Lower lobe of right lung (tissue), 2 donors: ENCODE measurements around the gene TSGA10IP. TPM values are rescaled to one million over a fixed set of nuclear protein-coding genes. Genes with fewer than 3 reads are reported as not detected.

Experiments used
- ATAC-seq, 2 donors: fragments of 200-7000 bp; cut with Tn5 transposase; one replicate each; pipeline ENCODE4 v1.9.1; 2020 to 2022; ENCODE audit warnings: mild to moderate bottlenecking in 2 of 2, moderate library complexity in 2 of 2
- DNase-seq: peaks from one replicate; pipeline ENCODE4 v3.0.0-alpha.2; 2020
- H3K27ac ChIP-seq: fragments of 200-600 bp; one replicate; pipeline ENCODE4 v1.8.0; 2022
- H3K27me3 ChIP-seq: fragments of 200-600 bp; one replicate; pipeline ENCODE4 v1.8.0; 2022; ENCODE audit warnings: low read depth
- H3K36me3 ChIP-seq: fragments of 200-600 bp; one replicate; pipeline ENCODE4 v1.8.0; 2022; ENCODE audit warnings: mild to moderate bottlenecking
- H3K4me1 ChIP-seq: fragments of 200-600 bp; one replicate; pipeline ENCODE4 v1.8.0; 2022
- H3K4me3 ChIP-seq: fragments of 200-600 bp; one replicate; pipeline ENCODE4 v1.8.0; 2022; ENCODE audit warnings: mild to moderate bottlenecking
- H3K9me3 ChIP-seq: fragments of 200-600 bp; one replicate; pipeline ENCODE4 v1.8.0; 2022
- intact Hi-C: fragments of 100-400 bp; cut with DNase I; formaldehyde crosslinking; loops from one replicate; pipeline ENCODE4 v1.11.0; 2022
- total RNA-seq: library from RNA; stranded (reverse); fragmentation: NEBNext Ultra II Directional; extraction: Animal tissue kit (Norgen Biotek cat#: 25700); gene quantifications from one replicate; pipeline ENCODE4 v1.2.1, GENCODE V29; 2021
- TF ChIP-seq, protein P1 (sequence below): fragments of 200-600 bp; IDR thresholded peaks from one replicate; pipeline ENCODE4 v1.8.0; 2022; ENCODE audit warnings: antibody characterized with exemption, mild to moderate bottlenecking
- donor health status: DM: no; HTN: yes; CAD: no; lungs with severe emphysema.

The TSGA10IP gene
- total RNA-seq, 1 donor from 2014 or later = not detected

DNA sequence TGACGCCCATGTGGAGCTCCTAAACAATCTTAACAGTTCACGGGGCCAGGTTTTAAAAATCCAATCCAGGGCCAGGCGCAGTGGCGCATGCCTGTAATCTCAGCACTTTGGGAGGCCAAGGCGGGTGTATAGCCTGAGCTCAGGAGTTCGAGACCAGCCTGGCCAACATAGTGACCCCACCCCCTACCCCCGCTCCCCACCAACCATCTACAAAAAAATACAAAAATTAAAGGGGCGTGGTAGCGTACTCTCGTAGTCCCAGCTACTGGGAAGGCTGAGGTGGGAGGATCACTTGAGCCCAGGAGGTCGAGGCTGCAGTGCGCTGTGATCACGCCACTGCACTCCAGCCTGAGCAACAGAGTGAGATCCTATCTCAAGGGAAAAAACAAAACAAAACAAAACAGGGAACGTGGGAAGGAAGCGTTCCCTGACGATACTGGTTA is 15.6 kb downstream of the TSGA10IP start:
- peak in 1 of 2 donors; percentile 4 for ATAC-seq
- peaks cover 23% of the 10 kb centered on the region for H3K4me1 ChIP-seq
- H3K36me3 ChIP-seq = peaks cover 27% of the 10 kb centered on the region
- peak overlapping the region; percentile 97 for H3K4me3 ChIP-seq
- H3K27ac ChIP-seq = peak overlapping the region; percentile 90
- no peaks in the 10 kb centered on the region for H3K9me3 ChIP-seq
- intact Hi-C loops = no loop called here
- no peaks in the 10 kb centered on the region for H3K27me3 ChIP-seq
- TF ChIP-seq, protein P1, sequence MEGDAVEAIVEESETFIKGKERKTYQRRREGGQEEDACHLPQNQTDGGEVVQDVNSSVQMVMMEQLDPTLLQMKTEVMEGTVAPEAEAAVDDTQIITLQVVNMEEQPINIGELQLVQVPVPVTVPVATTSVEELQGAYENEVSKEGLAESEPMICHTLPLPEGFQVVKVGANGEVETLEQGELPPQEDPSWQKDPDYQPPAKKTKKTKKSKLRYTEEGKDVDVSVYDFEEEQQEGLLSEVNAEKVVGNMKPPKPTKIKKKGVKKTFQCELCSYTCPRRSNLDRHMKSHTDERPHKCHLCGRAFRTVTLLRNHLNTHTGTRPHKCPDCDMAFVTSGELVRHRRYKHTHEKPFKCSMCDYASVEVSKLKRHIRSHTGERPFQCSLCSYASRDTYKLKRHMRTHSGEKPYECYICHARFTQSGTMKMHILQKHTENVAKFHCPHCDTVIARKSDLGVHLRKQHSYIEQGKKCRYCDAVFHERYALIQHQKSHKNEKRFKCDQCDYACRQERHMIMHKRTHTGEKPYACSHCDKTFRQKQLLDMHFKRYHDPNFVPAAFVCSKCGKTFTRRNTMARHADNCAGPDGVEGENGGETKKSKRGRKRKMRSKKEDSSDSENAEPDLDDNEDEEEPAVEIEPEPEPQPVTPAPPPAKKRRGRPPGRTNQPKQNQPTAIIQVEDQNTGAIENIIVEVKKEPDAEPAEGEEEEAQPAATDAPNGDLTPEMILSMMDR = no peak
- no peak for DNase-seq

DNA sequence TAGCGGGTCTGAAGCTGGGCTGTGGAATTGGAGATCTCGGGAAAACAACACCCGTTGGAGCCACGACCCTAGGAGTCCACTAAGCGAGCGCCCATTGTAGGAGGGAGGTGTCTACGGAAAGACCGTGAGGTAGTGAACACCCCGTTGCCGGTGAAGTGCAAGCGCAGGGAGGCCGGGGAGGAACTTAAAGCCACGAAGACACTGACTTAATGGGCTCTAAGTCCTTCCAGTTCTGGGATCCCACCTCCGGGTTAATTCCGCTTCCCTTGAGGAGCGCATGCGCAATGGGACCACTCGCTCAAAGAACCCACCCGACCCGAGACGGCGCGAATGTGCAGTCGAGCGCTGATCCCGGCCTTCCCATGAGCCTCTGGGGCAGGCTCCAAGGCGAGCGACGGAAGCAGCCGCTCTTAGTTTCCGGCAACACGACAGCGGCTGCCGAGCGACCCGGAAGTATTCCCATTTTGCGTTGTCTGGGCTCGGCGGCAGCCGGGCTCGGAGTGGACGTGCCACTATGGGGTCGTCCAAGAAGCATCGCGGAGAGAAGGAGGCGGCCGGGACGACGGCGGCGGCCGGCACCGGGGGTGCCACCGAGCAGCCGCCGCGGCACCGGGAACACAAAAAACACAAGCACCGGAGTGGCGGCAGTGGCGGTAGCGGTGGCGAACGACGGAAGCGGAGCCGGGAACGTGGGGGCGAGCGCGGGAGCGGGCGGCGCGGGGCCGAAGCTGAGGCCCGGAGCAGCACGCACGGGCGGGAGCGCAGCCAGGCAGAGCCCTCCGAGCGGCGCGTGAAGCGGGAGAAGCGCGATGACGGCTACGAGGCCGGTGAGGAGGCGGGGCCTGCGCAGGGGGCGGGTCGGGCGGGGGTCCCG is 16.2 kb downstream of the TSGA10IP start, which contains the start of gene SART1:
SART1 (plus strand) TSS at position 468 of the 874 bp plus-strand sequence; CDS start at position 515, 47 bp downstream.
- Histone ChIP-seq H3K27me3 (no peaks in the 10 kb centered on the region), H3K27ac (peak within 1 kb of the TSS; percentile 90), H3K4me3 (peak within 1 kb of the TSS; percentile 97), H3K4me1 (peaks cover 23% of the 10 kb centered on the region), H3K36me3 (peaks cover 33% of the 10 kb centered on the region), H3K9me3 (no peaks in the 10 kb centered on the region)
- ATAC-seq (peak; percentile 97 to 99), DNase-seq (peak; percentile 99)
- TF ChIP-seq, protein P1 = no peak
- intact Hi-C loops = no loop called here

DNA sequence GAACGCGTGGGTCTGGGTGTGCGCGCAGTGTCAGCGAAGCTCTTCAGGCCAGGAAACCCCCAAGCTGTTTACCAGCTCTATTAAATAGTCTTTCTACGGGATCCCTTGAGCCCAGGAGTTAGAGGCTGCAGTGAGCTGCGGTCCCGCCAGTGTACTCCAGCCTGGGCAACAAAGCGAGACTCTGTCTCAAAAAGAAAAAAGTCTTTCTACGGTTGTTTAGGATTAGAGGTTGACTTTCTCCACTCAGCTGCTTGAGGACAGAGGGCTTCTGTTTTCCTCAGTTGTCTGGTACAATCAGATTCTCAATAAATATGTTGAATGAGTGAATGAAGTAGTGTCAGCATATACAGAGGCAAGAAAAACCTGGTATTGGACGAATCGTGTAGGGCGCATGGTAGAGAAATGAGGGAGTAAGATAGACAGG is 16.9 kb downstream of the TSGA10IP start:
- no peaks in the 10 kb centered on the region for H3K9me3 ChIP-seq
- no peaks in the 10 kb centered on the region for H3K27me3 ChIP-seq
- peak overlapping the region; percentile 97 for H3K4me3 ChIP-seq
- ATAC-seq = peak in 1 of 2 donors; percentile 20
- intact Hi-C loops = no loop called here
- TF ChIP-seq, protein P1 = no peak
- DNase-seq = no peak
- peak overlapping the region; percentile 90 for H3K27ac ChIP-seq
- H3K4me1 ChIP-seq = peaks cover 23% of the 10 kb centered on the region
- peaks cover 40% of the 10 kb centered on the region for H3K36me3 ChIP-seq

DNA sequence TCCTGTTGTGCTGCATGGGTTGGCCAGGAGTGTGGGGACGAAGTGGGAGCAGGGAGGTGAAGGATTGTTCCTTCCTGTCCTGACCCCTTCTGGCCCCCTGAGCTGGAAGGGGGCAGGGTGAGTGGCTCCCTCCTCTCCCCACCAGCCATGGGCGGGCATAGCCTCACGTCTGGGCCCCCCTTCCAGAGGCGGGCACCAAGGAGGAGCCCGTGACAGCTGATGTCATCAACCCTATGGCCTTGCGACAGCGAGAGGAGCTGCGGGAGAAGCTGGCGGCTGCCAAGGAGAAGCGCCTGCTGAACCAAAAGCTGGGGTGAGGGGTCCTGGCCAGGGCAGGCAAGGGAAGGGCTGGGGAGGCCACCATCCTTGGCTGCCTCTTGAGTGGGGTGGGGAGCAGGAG is 19.6 kb downstream of the TSGA10IP start:
- H3K9me3 ChIP-seq = no peaks in the 10 kb centered on the region
- no peaks in the 10 kb centered on the region for H3K27me3 ChIP-seq
- H3K27ac ChIP-seq = no peak overlapping the region
- H3K4me1 ChIP-seq = peaks cover 43% of the 10 kb centered on the region
- DNase-seq = no peak
- peaks cover 67% of the 10 kb centered on the region for H3K36me3 ChIP-seq
- no peak overlapping the region for H3K4me3 ChIP-seq
- ATAC-seq = no peak
- intact Hi-C loops = no loop called here
- TF ChIP-seq, protein P1 = no peak

DNA sequence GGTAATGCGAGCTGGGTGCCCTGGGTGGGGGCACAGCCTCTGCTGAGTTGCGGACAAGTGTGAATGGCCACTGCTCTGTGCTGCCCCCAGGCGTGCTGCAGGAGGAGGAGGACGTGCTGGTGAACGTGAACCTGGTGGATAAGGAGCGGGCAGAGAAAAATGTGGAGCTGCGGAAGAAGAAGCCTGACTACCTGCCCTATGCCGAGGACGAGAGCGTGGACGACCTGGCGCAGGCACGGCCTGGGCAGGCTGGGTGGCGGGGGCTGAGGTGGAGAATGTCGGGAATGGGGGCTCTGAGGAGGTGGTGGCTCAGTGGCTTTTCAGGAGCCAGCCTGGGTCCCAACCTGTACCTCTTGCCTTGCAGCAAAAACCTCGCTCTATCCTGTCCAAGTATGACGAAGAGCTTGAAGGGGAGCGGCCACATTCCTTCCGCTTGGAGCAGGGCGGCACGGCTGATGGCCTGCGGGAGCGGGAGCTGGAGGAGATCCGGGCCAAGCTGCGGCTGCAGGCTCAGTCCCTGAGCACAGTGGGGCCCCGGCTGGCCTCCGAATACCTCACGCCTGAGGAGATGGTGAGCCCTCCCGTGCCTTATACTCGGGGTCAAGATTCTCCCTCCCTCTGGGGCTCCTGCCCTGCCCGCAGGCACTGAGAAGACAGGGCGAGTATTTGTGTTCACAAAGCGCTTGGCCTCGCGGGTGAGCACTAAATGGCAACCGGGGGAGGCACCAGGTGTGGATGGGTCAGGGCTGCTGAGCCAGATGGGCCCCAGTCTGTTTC is 20.9 kb downstream of the TSGA10IP start:
- no peaks in the 10 kb centered on the region for H3K9me3 ChIP-seq
- no peak overlapping the region for H3K4me3 ChIP-seq
- H3K27me3 ChIP-seq = no peaks in the 10 kb centered on the region
- DNase-seq = no peak
- H3K27ac ChIP-seq = no peak overlapping the region
- ATAC-seq = no peak
- peaks cover 48% of the 10 kb centered on the region for H3K4me1 ChIP-seq
- H3K36me3 ChIP-seq = peaks cover 73% of the 10 kb centered on the region
- TF ChIP-seq, protein P1 = no peak
- intact Hi-C loops = no loop called here
